Karpas-422 (cell line): ENCODE measurements around the gene WRAP53. TPM values are rescaled to one million over a fixed set of nuclear protein-coding genes. Genes with fewer than 3 reads are reported as not detected.

Source experiments
- DNase-seq: peaks from one replicate; pipeline ENCODE4 v3.0.0-alpha.2; 2015
- H2AFZ ChIP-seq: fragments of 200-600 bp; sonication (generic); 2 replicates; pipeline ENCODE4 v1.6.1; 2014; ENCODE audit warnings: antibody characterized with exemption, low read length, mixed read lengths
- H3K27ac ChIP-seq: fragments of 200-600 bp; sonication (generic); 2 replicates; pipeline ENCODE4 v1.5.1; 2014; ENCODE audit warnings: mild to moderate bottlenecking, low read length, moderate library complexity
- H3K27me3 ChIP-seq: fragments of 200-600 bp; sonication (generic); 2 replicates; pipeline ENCODE4 v1.6.1; 2014; ENCODE audit warnings: low read length, mixed read lengths
- H3K36me3 ChIP-seq: fragments of 200-600 bp; sonication (generic); 2 replicates; pipeline ENCODE4 v1.6.1; 2014; ENCODE audit warnings: low read length, mixed read lengths; ENCODE audit not compliant: insufficient read depth
- H3K4me1 ChIP-seq: fragments of 200-600 bp; sonication (generic); 2 replicates; pipeline ENCODE4 v1.6.1; 2014; ENCODE audit warnings: mild to moderate bottlenecking, low read length, mixed read lengths
- H3K4me2 ChIP-seq: fragments of 200-600 bp; sonication (generic); 2 replicates; pipeline ENCODE4 v1.6.1; 2014; ENCODE audit warnings: low read length, low read depth, mild to moderate bottlenecking; ENCODE audit not compliant: poor library complexity, severe bottlenecking
- H3K4me3 ChIP-seq: fragments of 200-600 bp; sonication (generic); 2 replicates; pipeline ENCODE4 v1.5.1; 2014; ENCODE audit warnings: mild to moderate bottlenecking, antibody characterized with exemption, low read length, mixed read lengths
- H3K79me2 ChIP-seq: fragments of 200-600 bp; sonication (generic); 2 replicates; pipeline ENCODE4 v1.6.1; 2014; ENCODE audit warnings: mild to moderate bottlenecking, low read length, mixed read lengths
- H3K9ac ChIP-seq: fragments of 200-600 bp; sonication (generic); 2 replicates; pipeline ENCODE4 v1.6.0; 2014; ENCODE audit warnings: low read length
- H3K9me2 ChIP-seq: fragments of 200-600 bp; sonication (generic), shearing (Covaris generic); replicated peaks from 2 replicates; pipeline ENCODE4 v1.6.0; 2014; ENCODE audit warnings: mild to moderate bottlenecking, low read length, moderate library complexity; ENCODE audit not compliant: insufficient read depth
- H3K9me3 ChIP-seq: fragments of 300-700, 200-600 bp; sonication (generic); 2 replicates; pipeline ENCODE4 v1.6.1; 2014; ENCODE audit warnings: low read length, mixed read lengths
- H4K20me1 ChIP-seq: fragments of 200-600 bp; sonication (generic); 2 replicates; pipeline ENCODE4 v1.6.1; 2014; ENCODE audit warnings: mild to moderate bottlenecking, antibody characterized with exemption, low read length, low read depth; ENCODE audit not compliant: insufficient read depth
- total RNA-seq: library from RNA; depleted of rRNA; stranded (reverse); fragments of >200 nt; shearing (Covaris generic); gene quantifications from 2 replicates; pipeline ENCODE4 v1.2.3, GENCODE V29; 2014; ENCODE audit warnings: low replicate concordance

Gene WRAP53
- total RNA-seq, 1 experiment from 2014 or later: 10.4 TPM

DNA sequence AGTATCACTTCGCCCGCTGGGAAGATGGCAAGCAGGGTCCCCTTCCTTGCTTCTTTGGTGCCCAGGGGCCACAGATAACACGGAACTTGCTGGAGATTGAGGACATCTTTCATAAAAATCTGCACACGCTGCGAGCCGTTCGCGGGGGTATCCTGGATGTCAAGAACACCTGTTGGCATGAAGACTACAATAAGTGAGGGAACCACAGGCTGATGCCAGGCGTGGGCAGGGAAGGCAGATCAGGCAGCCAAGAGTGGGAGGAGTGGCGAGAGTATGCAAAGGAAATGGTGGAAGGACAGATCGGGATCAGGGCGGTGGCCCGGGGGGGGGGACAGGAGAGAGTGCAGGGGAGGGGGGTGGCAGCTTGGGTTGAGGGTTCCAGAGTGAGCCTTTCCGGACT, 51.5 kb downstream of the WRAP53 start:
- H3K4me1 ChIP-seq: no peaks in the 10 kb centered on the region
- H3K9me2 ChIP-seq: no peaks in the 10 kb centered on the region
- H3K9me3 ChIP-seq: no peaks in the 10 kb centered on the region
- H2AFZ ChIP-seq: no peak overlapping the region
- no peak overlapping the region for H3K9ac ChIP-seq
- no peaks in the 10 kb centered on the region for H3K79me2 ChIP-seq
- DNase-seq: no peak
- no peak overlapping the region for H3K4me2 ChIP-seq
- H4K20me1 ChIP-seq: no peaks in the 10 kb centered on the region
- H3K27ac ChIP-seq: no peak overlapping the region
- no peaks in the 10 kb centered on the region for H3K27me3 ChIP-seq
- H3K36me3 ChIP-seq: no peaks in the 10 kb centered on the region
- H3K4me3 ChIP-seq: no peak overlapping the region

DNA sequence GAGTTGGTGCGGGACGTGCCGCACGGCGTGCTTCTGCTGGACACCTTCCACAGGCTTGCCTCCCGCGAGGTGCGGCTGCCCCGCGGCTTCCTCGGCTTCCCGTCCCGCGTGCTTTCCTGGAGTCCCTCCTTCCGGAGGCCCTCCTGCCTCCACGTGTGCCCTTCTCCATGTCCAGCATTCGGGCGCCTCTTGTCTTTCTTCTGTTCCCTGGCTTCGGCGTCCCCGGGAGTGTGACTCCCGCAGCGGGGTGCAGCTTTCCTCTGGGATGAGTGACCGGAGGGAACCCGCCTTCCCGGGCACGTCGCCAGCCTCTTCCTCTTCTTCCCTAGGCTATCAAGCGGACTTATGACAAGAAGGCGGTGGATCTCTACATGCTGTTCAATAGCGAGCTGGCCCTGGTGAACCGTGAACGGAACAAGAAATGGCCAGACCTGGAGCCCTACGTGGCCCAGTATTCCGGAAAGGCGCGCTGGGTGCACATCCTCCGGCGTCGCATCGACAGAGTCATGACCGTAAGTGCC, 52.3 kb downstream of the WRAP53 start:
- no peaks in the 10 kb centered on the region for H3K79me2 ChIP-seq
- H3K9me2 ChIP-seq: no peaks in the 10 kb centered on the region
- DNase-seq: no peak
- H3K27me3 ChIP-seq: no peaks in the 10 kb centered on the region
- no peak overlapping the region for H2AFZ ChIP-seq
- H3K9ac ChIP-seq: no peak overlapping the region
- H3K9me3 ChIP-seq: no peaks in the 10 kb centered on the region
- H3K36me3 ChIP-seq: no peaks in the 10 kb centered on the region
- H3K27ac ChIP-seq: no peak overlapping the region
- no peaks in the 10 kb centered on the region for H3K4me1 ChIP-seq
- H3K4me2 ChIP-seq: no peak overlapping the region
- no peak overlapping the region for H3K4me3 ChIP-seq
- no peaks in the 10 kb centered on the region for H4K20me1 ChIP-seq

DNA sequence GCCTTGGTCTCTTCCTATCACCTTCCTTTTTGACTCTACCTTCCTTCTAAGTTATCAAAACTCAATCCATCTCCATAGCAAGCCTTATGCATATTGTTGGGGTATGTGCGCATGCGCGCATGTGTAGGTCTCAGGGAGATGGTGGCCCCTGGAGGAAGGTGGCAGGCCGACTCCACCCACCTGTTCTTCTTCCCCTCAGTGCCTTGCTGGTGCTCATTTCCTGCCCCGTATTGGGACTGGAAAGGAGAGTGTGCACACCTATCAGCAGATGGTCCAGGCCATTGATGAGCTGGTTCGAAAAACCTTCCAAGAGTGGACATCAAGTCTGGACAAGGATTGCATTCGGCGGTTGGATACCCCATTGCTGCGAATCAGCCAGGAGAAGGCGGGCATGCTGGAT, 54.5 kb downstream of the WRAP53 start:
- no peaks in the 10 kb centered on the region for H3K9me3 ChIP-seq
- no peak overlapping the region for H2AFZ ChIP-seq
- H3K4me2 ChIP-seq: no peak overlapping the region
- H3K9me2 ChIP-seq: no peaks in the 10 kb centered on the region
- no peaks in the 10 kb centered on the region for H4K20me1 ChIP-seq
- no peaks in the 10 kb centered on the region for H3K79me2 ChIP-seq
- no peak overlapping the region for H3K9ac ChIP-seq
- no peak overlapping the region for H3K27ac ChIP-seq
- no peak for DNase-seq
- H3K4me3 ChIP-seq: no peak overlapping the region
- no peaks in the 10 kb centered on the region for H3K36me3 ChIP-seq
- H3K4me1 ChIP-seq: peaks cover 7% of the 10 kb centered on the region; the same call in 1 of the 2 replicates
- H3K27me3 ChIP-seq: no peaks in the 10 kb centered on the region

- Histone ChIP-seq H3K9me3 (no peaks in the 10 kb centered on the region), H2AFZ (no peak overlapping the region), H3K9ac (no peak overlapping the region), H3K9me2 (no peaks in the 10 kb centered on the region), H3K79me2 (no peaks in the 10 kb centered on the region), H3K27me3 (no peaks in the 10 kb centered on the region), H3K4me2 (no peak overlapping the region), H3K36me3 (no peaks in the 10 kb centered on the region), H3K27ac (no peak overlapping the region), H3K4me1 (peaks cover 7% of the 10 kb centered on the region; the same call in 1 of the 2 replicates), H4K20me1 (no peaks in the 10 kb centered on the region), H3K4me3 (no peak overlapping the region)
- no peak for DNase-seq
Observed at GRCh38 chr17:7744416-7744815, 56.1 kb downstream of the WRAP53 start.

DNA sequence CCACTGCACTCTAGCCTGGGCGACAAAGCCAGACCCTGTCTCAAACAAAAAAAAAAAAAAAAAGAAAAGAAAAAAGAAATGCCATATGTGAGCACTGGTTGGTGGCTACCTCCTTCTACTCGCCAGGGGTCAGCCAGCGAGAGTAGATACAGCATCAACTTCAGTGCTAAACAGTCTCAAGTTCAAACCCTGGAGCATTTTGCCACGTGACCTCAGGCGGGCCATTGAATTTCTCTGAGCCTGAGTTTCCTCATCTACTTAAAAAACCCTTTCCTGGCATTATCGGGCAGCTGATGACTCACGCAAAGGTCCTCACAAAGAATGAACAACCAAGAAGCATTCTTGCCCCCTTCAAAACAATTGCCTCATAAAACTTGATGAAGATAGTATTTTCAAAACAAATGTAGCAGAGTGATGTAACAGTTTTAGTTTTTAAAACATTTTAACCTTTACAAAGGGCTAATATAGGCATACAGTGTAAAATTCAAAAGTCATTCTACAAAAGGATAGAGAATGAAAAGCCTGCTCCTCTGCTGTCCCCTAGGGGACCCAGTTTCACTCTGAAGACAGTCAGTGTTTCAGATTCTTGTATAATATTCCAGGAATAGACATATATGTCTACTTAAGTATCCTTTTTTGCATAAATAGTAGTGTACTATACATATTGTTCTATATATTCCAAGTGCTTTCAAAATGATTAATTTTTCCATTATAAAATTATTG, 57.6 kb downstream of the WRAP53 start:
- no peak overlapping the region for H3K4me2 ChIP-seq
- no peak overlapping the region for H3K9ac ChIP-seq

GRCh38 chr17:7747635-7748071, 59.4 kb downstream of the WRAP53 start:
- Histone ChIP-seq H3K4me3 (no peak overlapping the region), H3K36me3 (no peaks in the 10 kb centered on the region), H3K79me2 (no peaks in the 10 kb centered on the region), H4K20me1 (no peaks in the 10 kb centered on the region), H3K9me3 (no peaks in the 10 kb centered on the region), H3K27me3 (no peaks in the 10 kb centered on the region), H3K4me1 (peaks cover 7% of the 10 kb centered on the region; the same call in 1 of the 2 replicates), H3K9ac (no peak overlapping the region), H3K4me2 (no peak overlapping the region), H3K27ac (no peak overlapping the region), H2AFZ (no peak overlapping the region), H3K9me2 (no peaks in the 10 kb centered on the region)
- no peak for DNase-seq

More for the DNA sequence above, 57.6 kb downstream of the WRAP53 start:
- Histone ChIP-seq H3K4me1 (peaks cover 7% of the 10 kb centered on the region; the same call in 1 of the 2 replicates), H3K36me3 (no peaks in the 10 kb centered on the region), H3K79me2 (no peaks in the 10 kb centered on the region), H2AFZ (no peak overlapping the region), H3K27me3 (no peaks in the 10 kb centered on the region), H3K9me3 (no peaks in the 10 kb centered on the region), H3K27ac (no peak overlapping the region), H4K20me1 (no peaks in the 10 kb centered on the region), H3K9me2 (no peaks in the 10 kb centered on the region), H3K4me3 (no peak overlapping the region)
- no peak for DNase-seq

GRCh38 chr17:7748076-7748775, 59.9 kb downstream of the WRAP53 start:
- Histone ChIP-seq H3K9me3 (no peaks in the 10 kb centered on the region), H3K9ac (no peak overlapping the region), H2AFZ (no peak overlapping the region), H3K27me3 (no peaks in the 10 kb centered on the region), H3K36me3 (no peaks in the 10 kb centered on the region), H3K4me1 (peaks cover 7% of the 10 kb centered on the region; the same call in 1 of the 2 replicates), H3K9me2 (no peaks in the 10 kb centered on the region), H3K79me2 (no peaks in the 10 kb centered on the region), H3K4me2 (no peak overlapping the region), H4K20me1 (no peaks in the 10 kb centered on the region), H3K27ac (no peak overlapping the region), H3K4me3 (no peak overlapping the region)
- DNase-seq: no peak

GRCh38 chr17:7750321-7750821, 62.1 kb downstream of the WRAP53 start:
- no peak overlapping the region for H3K9ac ChIP-seq
- no peaks in the 10 kb centered on the region for H3K36me3 ChIP-seq
- H4K20me1 ChIP-seq: no peaks in the 10 kb centered on the region
- H3K4me2 ChIP-seq: no peak overlapping the region
- H3K27ac ChIP-seq: no peak overlapping the region
- H3K9me3 ChIP-seq: no peaks in the 10 kb centered on the region
- H3K79me2 ChIP-seq: no peaks in the 10 kb centered on the region
- H3K27me3 ChIP-seq: no peaks in the 10 kb centered on the region
- no peak overlapping the region for H2AFZ ChIP-seq
- no peak overlapping the region for H3K4me3 ChIP-seq
- peaks cover 7% of the 10 kb centered on the region; the same call in 1 of the 2 replicates for H3K4me1 ChIP-seq
- H3K9me2 ChIP-seq: no peaks in the 10 kb centered on the region
- DNase-seq: no peak
